ENCODE data around the gene EPHB1. TPM values are rescaled to one million over a fixed set of nuclear protein-coding genes. Genes with fewer than 3 reads are reported as not detected.

Gene EPHB1
- total RNA-seq, 3 donors from 2014 or later: 1.8 to 5.9 (median 3.4) TPM

GRCh38 chr3:134793562-134793961 is 1.5 kb upstream of the EPHB1 start:
- H3K27ac ChIP-seq: no peak overlapping the region
- H3K27me3 ChIP-seq: peaks cover 0 to 28% of the 10 kb centered on the region in 2 donors
- intact Hi-C loops (cut with DNase I; ENCODE audit: low total_unique reads): no loop called here
- DNase-seq (ENCODE audit: low spot score in 2 of 2): no peak
- no peaks in the 10 kb centered on the region for H3K36me3 ChIP-seq
- H3K4me3 ChIP-seq: no peak overlapping the region
- peaks cover 0 to 5% of the 10 kb centered on the region in 2 donors for H3K4me1 ChIP-seq
- H3K9me3 ChIP-seq: no peaks in the 10 kb centered on the region
- no peak for TF ChIP-seq CTCF (IDR thresholded peaks at IDR 0.05)

GRCh38 chr3:134794323-134794722 is 737 bp upstream of the EPHB1 start:
- H3K4me3 ChIP-seq: no peak overlapping the region
- intact Hi-C loops (cut with DNase I; ENCODE audit: low total_unique reads): no loop called here
- peaks cover 0 to 31% of the 10 kb centered on the region in 2 donors for H3K27me3 ChIP-seq
- no peak for DNase-seq (ENCODE audit: low spot score in 2 of 2)
- TF ChIP-seq POLR2AphosphoS5 (IDR thresholded peaks at IDR 0.05): no peak
- no peak for TF ChIP-seq POLR2A (IDR thresholded peaks at IDR 0.05)
- no peak for TF ChIP-seq CTCF (IDR thresholded peaks at IDR 0.05)
- no peaks in the 10 kb centered on the region for H3K36me3 ChIP-seq
- H3K4me1 ChIP-seq: peaks cover 0 to 5% of the 10 kb centered on the region in 2 donors
- H3K27ac ChIP-seq: peak overlapping the region in 1 of 2 donors; percentile 12
- H3K9me3 ChIP-seq: no peaks in the 10 kb centered on the region

DNA sequence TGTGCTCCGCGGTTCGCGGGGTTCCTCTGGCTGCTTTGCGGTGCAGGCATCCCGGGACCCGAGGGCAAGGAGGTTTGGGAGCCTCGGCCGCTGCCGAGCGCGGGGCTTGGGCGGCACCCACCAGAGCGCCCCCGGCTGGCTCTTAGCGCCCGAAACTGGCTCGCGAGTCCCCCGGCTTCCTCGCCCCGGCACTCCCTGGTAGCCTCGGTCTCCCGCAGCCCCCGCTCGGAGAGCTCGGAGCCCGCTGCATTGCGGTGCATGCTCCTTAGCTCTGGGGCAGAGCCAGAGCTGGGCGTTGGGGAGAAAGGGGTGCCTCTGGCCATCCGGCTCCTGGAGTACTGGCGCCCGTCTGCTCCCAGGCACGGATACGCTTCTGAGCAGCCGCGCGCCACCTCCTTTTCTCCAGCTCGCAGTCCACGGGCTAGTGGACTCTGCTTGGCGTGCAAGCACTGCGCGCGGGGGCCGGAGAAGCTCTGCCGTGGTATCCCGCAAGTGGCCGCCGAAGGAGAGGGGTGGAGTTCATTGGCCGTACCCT is 753 bp downstream of the EPHB1 start:
- no peak for DNase-seq (ENCODE audit: low spot score in 2 of 2)
- peak overlapping the region; percentile 44 to 73 (median 62) for H3K4me3 ChIP-seq
- H3K9me3 ChIP-seq: no peaks in the 10 kb centered on the region
- intact Hi-C loops (cut with DNase I; ENCODE audit: low total_unique reads): no loop called here
- H3K27me3 ChIP-seq: peaks cover 0 to 31% of the 10 kb centered on the region in 2 donors
- peak overlapping the region; percentile 40 to 81 for H3K27ac ChIP-seq
- H3K4me1 ChIP-seq: peaks cover 0 to 5% of the 10 kb centered on the region in 2 donors
- TF ChIP-seq POLR2A (IDR thresholded peaks at IDR 0.05): no peak
- no peak for TF ChIP-seq POLR2AphosphoS5 (IDR thresholded peaks at IDR 0.05)
- no peak for TF ChIP-seq CTCF (IDR thresholded peaks at IDR 0.05)
- no peaks in the 10 kb centered on the region for H3K36me3 ChIP-seq

- TF ChIP-seq POLR2AphosphoS5 (IDR thresholded peaks at IDR 0.05) (no peak), POLR2A (IDR thresholded peaks at IDR 0.05) (no peak), CTCF (IDR thresholded peaks at IDR 0.05) (no peak)
- Histone ChIP-seq H3K4me3 (peak overlapping the region; percentile 44 to 73 (median 62)), H3K4me1 (peaks cover 0 to 5% of the 10 kb centered on the region in 2 donors), H3K36me3 (no peaks in the 10 kb centered on the region), H3K27ac (peak overlapping the region in 1 of 2 donors; percentile 81), H3K9me3 (no peaks in the 10 kb centered on the region), H3K27me3 (peaks cover 0 to 31% of the 10 kb centered on the region in 2 donors)
- intact Hi-C loops (cut with DNase I; ENCODE audit: low total_unique reads): no loop called here
- no peak for DNase-seq (ENCODE audit: low spot score in 2 of 2)
Observed at GRCh38 chr3:134796281-134797056, 1.4 kb downstream of the EPHB1 start.

DNA sequence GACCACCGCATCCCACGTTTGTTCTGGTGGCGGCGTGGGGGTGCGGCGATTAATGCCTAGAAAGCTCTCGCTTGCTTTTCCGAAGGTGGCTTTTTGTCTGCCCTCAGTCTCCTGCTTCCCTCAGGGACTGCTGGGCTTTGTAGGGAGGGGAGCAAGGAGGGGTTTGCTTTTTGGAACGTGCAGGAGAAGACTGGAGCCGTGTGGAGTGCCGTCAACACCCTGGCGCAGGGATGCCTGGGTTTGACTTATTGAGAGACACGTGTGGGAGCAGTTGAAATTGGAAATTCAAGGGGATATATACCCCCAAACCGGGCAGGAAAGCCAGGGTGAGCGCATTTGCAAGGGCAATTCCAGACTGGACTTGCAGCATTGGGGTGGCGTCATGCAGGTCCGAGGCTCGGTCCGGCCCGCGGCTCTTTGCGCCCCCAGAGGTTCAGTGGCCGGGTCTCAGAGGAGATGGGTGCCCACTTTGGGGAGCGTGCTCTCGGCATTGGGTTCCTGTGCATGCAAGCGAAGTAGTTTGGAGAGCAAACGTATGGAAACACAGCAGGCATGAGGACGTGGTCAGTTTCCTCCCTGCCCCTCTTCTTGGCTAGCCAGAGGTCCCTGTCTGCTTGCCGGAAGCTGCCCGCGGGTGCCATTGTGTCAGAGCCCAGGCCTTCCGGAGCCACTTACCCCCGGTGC is 2.1 kb downstream of the EPHB1 start:
- H3K4me1 ChIP-seq: peaks cover 0 to 5% of the 10 kb centered on the region in 2 donors
- no peak for DNase-seq (ENCODE audit: low spot score in 2 of 2)
- H3K36me3 ChIP-seq: no peaks in the 10 kb centered on the region
- H3K4me3 ChIP-seq: peak overlapping the region; percentile 44 to 73 (median 62)
- H3K9me3 ChIP-seq: no peaks in the 10 kb centered on the region
- peak overlapping the region in 1 of 2 donors; percentile 81 for H3K27ac ChIP-seq
- intact Hi-C loops (cut with DNase I; ENCODE audit: low total_unique reads): no loop called here
- TF ChIP-seq POLR2AphosphoS5 (IDR thresholded peaks at IDR 0.05) (no peak), CTCF (IDR thresholded peaks at IDR 0.05) (no peak), POLR2A (IDR thresholded peaks at IDR 0.05) (no peak)
- H3K27me3 ChIP-seq: peaks cover 0 to 31% of the 10 kb centered on the region in 2 donors
